ENCODE data around the gene NCCRP1. TPM values are rescaled to one million over a fixed set of nuclear protein-coding genes. Genes with fewer than 3 reads are reported as not detected.

NCCRP1 gene
- total and polyA plus RNA-seq, 11 donors, result 0.16 TPM; not detected in 10

GRCh38 chr19:39182174-39182505, 14.6 kb upstream of the NCCRP1 start:
- ATAC-seq, result no peak
- TF ChIP-seq, protein P1, sequence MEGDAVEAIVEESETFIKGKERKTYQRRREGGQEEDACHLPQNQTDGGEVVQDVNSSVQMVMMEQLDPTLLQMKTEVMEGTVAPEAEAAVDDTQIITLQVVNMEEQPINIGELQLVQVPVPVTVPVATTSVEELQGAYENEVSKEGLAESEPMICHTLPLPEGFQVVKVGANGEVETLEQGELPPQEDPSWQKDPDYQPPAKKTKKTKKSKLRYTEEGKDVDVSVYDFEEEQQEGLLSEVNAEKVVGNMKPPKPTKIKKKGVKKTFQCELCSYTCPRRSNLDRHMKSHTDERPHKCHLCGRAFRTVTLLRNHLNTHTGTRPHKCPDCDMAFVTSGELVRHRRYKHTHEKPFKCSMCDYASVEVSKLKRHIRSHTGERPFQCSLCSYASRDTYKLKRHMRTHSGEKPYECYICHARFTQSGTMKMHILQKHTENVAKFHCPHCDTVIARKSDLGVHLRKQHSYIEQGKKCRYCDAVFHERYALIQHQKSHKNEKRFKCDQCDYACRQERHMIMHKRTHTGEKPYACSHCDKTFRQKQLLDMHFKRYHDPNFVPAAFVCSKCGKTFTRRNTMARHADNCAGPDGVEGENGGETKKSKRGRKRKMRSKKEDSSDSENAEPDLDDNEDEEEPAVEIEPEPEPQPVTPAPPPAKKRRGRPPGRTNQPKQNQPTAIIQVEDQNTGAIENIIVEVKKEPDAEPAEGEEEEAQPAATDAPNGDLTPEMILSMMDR (IDR thresholded peaks at IDR 0.05), result no peak
- TF ChIP-seq POLR2A (IDR thresholded peaks at IDR 0.05), result no peak
- intact Hi-C loops (cut with DNase I), result loop anchor here in 1 of 10 donors (10.0 kb wide), 1 partner anchor 57 kb away; the partner anchor contains the start of gene PAK4
- H3K36me3 ChIP-seq, result peaks cover 0 to 26% (median 6%) of the 10 kb centered on the region in 9 donors
- no peak overlapping the region for H3K4me3 ChIP-seq
- H3K27me3 ChIP-seq, result no peaks in the 10 kb centered on the region
- WGBS, 4 donors, result 81 to 88% (median 84%) methylated on average over 4 of the region's 4 CpGs
- DNase-seq, result no peak
- H3K4me1 ChIP-seq, result no peaks in the 10 kb centered on the region
- no peaks in the 10 kb centered on the region for H3K9me3 ChIP-seq
- H3K27ac ChIP-seq, result no peak overlapping the region

DNA sequence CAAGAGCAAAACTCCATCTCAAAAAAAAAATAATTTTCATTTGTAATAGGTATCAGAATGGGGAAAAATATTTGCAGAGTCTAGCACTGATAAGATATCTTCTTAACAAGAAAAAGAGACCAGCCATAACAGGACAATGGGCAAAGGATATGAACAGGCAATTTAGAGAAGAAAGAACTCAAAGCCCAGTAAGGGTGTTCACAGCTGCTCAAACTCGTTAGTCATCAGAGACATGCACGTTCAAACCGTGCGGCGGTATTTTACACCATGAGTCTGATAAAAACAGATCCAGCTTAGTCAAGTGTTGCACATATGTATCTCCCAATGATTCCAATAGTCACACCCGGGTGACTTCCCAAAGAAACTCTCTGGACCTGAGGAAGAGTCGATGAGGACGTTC, 13.7 kb upstream of the NCCRP1 start:
- TF ChIP-seq, protein P1 (IDR thresholded peaks at IDR 0.05), result no peak
- no peak for TF ChIP-seq POLR2A (IDR thresholded peaks at IDR 0.05)
- no peak overlapping the region for H3K27ac ChIP-seq
- H3K4me3 ChIP-seq, result no peak overlapping the region
- DNase-seq (no peak), ATAC-seq (no peak)
- H3K4me1 ChIP-seq, result peaks cover 0 to 5% (median 0%) of the 10 kb centered on the region in 12 donors
- H3K27me3 ChIP-seq, result peaks cover 0 to 7% (median 0%) of the 10 kb centered on the region in 9 donors
- no peaks in the 10 kb centered on the region for H3K9me3 ChIP-seq
- 83 to 91% (median 89%) methylated on average over 8 of the region's 8 CpGs for WGBS, 4 donors
- intact Hi-C loops (cut with DNase I), result loop anchor here in 1 of 10 donors (10.0 kb wide), 1 partner anchor 58 kb away; the partner anchor contains the start of gene PAK4
- peaks cover 0 to 16% (median 2%) of the 10 kb centered on the region in 9 donors for H3K36me3 ChIP-seq

GRCh38 chr19:39186391-39186790, 10.4 kb upstream of the NCCRP1 start:
- H3K36me3 ChIP-seq, result no peaks in the 10 kb centered on the region
- intact Hi-C loops (cut with DNase I), result loop anchor here in 8 of 10 donors (2.0 to 10.0 kb wide), 5 partner anchors 62 to 141 kb away; partner anchors contain the start of gene PAK4 (in 2 of the 8)
- ATAC-seq, result no peak
- H3K9me3 ChIP-seq, result no peaks in the 10 kb centered on the region
- H3K27me3 ChIP-seq, result peaks cover 0 to 26% (median 6%) of the 10 kb centered on the region in 9 donors
- no peak overlapping the region for H3K27ac ChIP-seq
- peaks cover 0 to 5% (median 0%) of the 10 kb centered on the region in 12 donors for H3K4me1 ChIP-seq
- WGBS, 4 donors, result 88 to 94% (median 93%) methylated on average over 8 of the region's 8 CpGs
- no peak for DNase-seq
- TF ChIP-seq, protein P1 (IDR thresholded peaks at IDR 0.05), result no peak
- TF ChIP-seq POLR2A (IDR thresholded peaks at IDR 0.05), result no peak
- no peak overlapping the region for H3K4me3 ChIP-seq

DNA sequence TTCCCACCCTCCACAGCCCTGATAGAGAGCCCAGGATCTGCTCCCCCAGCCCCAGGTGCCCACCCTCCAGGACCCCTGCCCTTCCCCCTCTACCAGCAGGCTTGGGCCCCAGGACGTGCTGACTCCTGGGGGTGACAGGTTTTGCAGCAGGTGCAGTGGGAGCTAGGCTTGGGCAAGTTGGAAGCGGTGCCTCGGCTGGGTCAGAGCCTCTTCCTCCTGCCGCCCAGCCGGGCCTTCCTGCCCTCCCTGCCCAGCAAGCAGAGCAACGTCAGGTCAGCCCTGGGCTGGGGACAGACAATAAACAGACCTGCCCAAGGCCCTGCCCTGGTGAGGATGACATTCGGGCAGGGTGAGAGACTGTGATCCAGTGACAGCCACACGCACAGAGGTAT, 9.2 kb upstream of the NCCRP1 start:
- intact Hi-C loops (cut with DNase I), result loop anchor here (1.0 to 10.0 kb wide), 6 partner anchors 63 to 140 kb away; partner anchors contain the start of gene PAK4 (in 2 of the 10)
- H3K36me3 ChIP-seq, result no peaks in the 10 kb centered on the region
- peak in 3 of 4 donors; percentile 43 to 68 (median 65) for ATAC-seq
- no peak overlapping the region for H3K4me3 ChIP-seq
- TF ChIP-seq, protein P1 (IDR thresholded peaks at IDR 0.05), result no peak
- TF ChIP-seq POLR2A (IDR thresholded peaks at IDR 0.05), result no peak
- 25 to 31% (median 29%) methylated on average over 7 to 8 of the region's 8 CpGs for WGBS, 4 donors
- no peaks in the 10 kb centered on the region for H3K9me3 ChIP-seq
- peaks cover 0 to 28% (median 7%) of the 10 kb centered on the region in 9 donors for H3K27me3 ChIP-seq
- no peak overlapping the region for H3K27ac ChIP-seq
- no peak for DNase-seq
- peaks cover 0 to 5% (median 0%) of the 10 kb centered on the region in 12 donors for H3K4me1 ChIP-seq
